Esophagus muscularis mucosa (tissue), 3 donors: ENCODE results near the gene HSF4.
A peak's percentile ranks its signal among the peaks of the same experiment; 100 is the strongest.

Experiments used
- CTCF ChIP-seq, 3 experiments: fragments of 200-600 bp in 2 of 3; fragments of 450-650 bp in 1 of 3; sonication (generic) in 2 of 3; IDR thresholded peaks; one replicate each; pipeline ENCODE4 v1.5.1; 2017 to 2019; ENCODE audit warnings: antibody characterized with exemption in 3 of 3, mild to moderate bottlenecking in 2 of 3, moderate library complexity in 1 of 3
- POLR2AphosphoS5 ChIP-seq, 2 donors: sonication (generic); formaldehyde crosslinking; IDR thresholded peaks; one replicate each; pipeline ENCODE4 v1.6.1; 2017; ENCODE audit warnings: antibody characterized with exemption in 2 of 2

DNA sequence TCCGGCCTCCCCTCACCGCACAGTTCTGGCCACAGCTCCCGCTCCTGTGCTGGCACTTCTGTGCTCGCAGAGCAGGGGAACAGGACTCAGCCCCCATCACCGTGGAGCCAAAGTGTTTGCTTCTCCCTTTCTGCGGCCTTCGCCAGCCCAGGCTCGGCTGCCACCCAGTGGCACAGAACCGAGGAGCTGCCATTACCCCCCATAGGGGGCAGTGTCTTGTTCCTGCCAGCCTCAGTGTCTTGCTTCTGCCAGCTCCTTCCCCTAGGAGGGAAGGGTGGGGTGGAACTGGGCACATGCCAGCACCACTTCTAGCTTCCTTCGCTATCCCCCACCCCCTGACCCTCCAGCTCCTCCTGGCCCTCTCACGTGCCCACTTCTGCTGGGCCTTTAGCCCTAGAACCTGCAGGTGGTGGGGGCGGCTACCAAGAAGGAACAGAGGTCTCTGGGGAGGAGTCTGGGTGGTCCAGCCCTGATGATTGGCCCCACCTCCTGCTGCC lies 33.7 kb downstream of the HSF4 start:
- TF ChIP-seq CTCF (IDR thresholded peaks at IDR 0.05) (peak; percentile 17 to 48 (median 18)), POLR2AphosphoS5 (IDR thresholded peaks at IDR 0.05) (peak in 1 of 2 donors; percentile 5)
